SK-N-MC (cell line): ENCODE data around the gene NTNG1.

Experiments used
- EZH2 ChIP-seq: fragments of 200-600 bp; sonication (generic); IDR thresholded peaks from one replicate; pipeline ENCODE4 v1.6.1; 2017; ENCODE audit warnings: antibody characterized with exemption
- FOXP2 ChIP-seq: optimal IDR thresholded peaks from 2 replicates; pipeline ENCODE3; 2011; ENCODE audit warnings: mild to moderate bottlenecking, moderate library complexity; ENCODE audit not compliant: insufficient read depth; ENCODE audit errors: extremely low read length, control extremely low read depth
- POLR2AphosphoS5 ChIP-seq: IDR thresholded peaks from 2 replicates; pipeline ENCODE4 v1.6.1; 2012; ENCODE audit warnings: mild to moderate bottlenecking, low read depth, low read length, borderline replicate concordance

GRCh38 chr1:107142140-107142542, 1.3 kb downstream of the NTNG1 start:
- TF ChIP-seq EZH2 (no peak), POLR2AphosphoS5 (no peak), FOXP2 (no peak)
